BE2C (cell line): ENCODE measurements around the gene AAMDC.
"Not testable (repeated sequence)": the region's sequence is repeated elsewhere in the genome, so short reads cannot be mapped to it uniquely, and the experiment has no call there.

ENCODE experiments used
- DNase-seq: peaks from one replicate; pipeline ENCODE4 v3.0.0-alpha.2; 2020
- H3K27me3 ChIP-seq: fragments of 250-450 bp; sonication (Bioruptor Pico); 2 replicates; pipeline ENCODE4 v1.5.1; 2020; ENCODE audit warnings: mild to moderate bottlenecking
- H3K36me3 ChIP-seq: fragments of 250-450 bp; sonication (Bioruptor Pico); 2 replicates; pipeline ENCODE4 v1.5.1; 2020; ENCODE audit warnings: mild to moderate bottlenecking
- H3K4me1 ChIP-seq: fragments of 250-450 bp; sonication (Bioruptor Pico); 2 replicates; pipeline ENCODE4 v1.5.1; 2020
- H3K4me3 ChIP-seq: 2 replicates; pipeline ENCODE4 v1.5.1; 2011; ENCODE audit warnings: low read depth, low read length
- H3K9me3 ChIP-seq: fragments of 250-450 bp; sonication (Bioruptor Pico); 2 replicates; pipeline ENCODE4 v1.5.1; 2020
- TF ChIP-seq, protein P1 (sequence below): IDR thresholded peaks from 2 replicates; pipeline ENCODE4 v1.5.1; 2012; ENCODE audit warnings: mild to moderate bottlenecking, low read depth, low read length

Gene AAMDC

GRCh38 chr11:77854838-77855237 is 33.9 kb downstream of the AAMDC start:
- H3K4me3 ChIP-seq, result no peak overlapping the region
- peaks cover 12% of the 10 kb centered on the region; the same call in 1 of the 2 replicates for H3K36me3 ChIP-seq
- TF ChIP-seq, protein P1, sequence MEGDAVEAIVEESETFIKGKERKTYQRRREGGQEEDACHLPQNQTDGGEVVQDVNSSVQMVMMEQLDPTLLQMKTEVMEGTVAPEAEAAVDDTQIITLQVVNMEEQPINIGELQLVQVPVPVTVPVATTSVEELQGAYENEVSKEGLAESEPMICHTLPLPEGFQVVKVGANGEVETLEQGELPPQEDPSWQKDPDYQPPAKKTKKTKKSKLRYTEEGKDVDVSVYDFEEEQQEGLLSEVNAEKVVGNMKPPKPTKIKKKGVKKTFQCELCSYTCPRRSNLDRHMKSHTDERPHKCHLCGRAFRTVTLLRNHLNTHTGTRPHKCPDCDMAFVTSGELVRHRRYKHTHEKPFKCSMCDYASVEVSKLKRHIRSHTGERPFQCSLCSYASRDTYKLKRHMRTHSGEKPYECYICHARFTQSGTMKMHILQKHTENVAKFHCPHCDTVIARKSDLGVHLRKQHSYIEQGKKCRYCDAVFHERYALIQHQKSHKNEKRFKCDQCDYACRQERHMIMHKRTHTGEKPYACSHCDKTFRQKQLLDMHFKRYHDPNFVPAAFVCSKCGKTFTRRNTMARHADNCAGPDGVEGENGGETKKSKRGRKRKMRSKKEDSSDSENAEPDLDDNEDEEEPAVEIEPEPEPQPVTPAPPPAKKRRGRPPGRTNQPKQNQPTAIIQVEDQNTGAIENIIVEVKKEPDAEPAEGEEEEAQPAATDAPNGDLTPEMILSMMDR, result no peak
- no peaks in the 10 kb centered on the region for H3K27me3 ChIP-seq
- no peak for DNase-seq
- H3K4me1 ChIP-seq, result no peaks in the 10 kb centered on the region
- H3K9me3 ChIP-seq, result peaks cover 6% of the 10 kb centered on the region; the same call in 1 of the 2 replicates

DNA sequence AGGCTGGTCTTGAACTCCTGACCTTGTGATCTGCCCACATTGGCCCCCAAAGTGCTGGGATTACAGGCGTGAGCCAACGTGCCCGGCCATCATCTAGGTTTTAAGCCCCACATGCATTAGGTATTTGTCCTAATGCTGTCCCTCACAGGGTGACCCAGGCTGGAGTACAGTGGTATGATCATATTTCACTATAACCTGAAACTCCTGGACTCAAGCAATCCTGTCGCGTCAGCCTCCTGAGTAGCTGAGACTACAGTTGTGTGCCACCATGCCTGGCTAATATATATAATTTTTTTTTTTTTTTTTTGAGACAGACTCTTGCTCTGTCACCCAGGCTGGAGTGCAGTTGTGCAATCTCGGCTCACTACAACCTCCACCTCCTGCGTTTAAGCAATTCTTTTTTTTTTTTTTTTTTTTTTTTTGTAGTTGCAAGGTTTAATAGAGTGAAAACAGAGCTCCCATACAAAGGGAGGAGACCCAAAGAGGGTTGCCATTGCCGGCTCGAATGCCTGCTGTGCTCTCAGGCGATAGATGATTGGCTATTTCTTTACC is 37.0 kb downstream of the AAMDC start:
- H3K36me3 ChIP-seq, result peaks cover 12% of the 10 kb centered on the region; the same call in 1 of the 2 replicates
- DNase-seq, H3K4me1 ChIP-seq, H3K4me3 ChIP-seq, H3K9me3 ChIP-seq, H3K27me3 ChIP-seq: not testable (repeated sequence)

DNA sequence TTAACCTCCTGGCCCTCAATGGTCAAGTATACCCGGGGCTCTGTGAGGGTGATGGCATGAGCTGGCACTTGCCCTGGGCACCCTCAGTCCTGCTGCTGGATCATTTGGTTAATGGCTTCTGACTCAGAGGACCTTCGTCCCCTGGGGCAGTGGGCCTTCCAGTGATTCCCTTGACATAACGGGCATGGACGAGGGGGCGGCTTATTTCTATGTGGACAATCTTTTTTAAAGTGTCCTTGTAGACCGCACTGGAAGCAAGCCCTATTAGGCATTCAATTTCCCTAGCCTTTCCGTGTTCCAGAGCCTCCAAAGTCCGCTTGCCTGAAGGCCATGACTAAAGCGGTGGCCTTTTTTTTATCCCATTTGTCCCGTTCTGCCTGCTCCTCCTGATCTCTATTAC is 40.5 kb downstream of the AAMDC start:
- not testable (repeated sequence) for H3K9me3 ChIP-seq, H3K4me3 ChIP-seq, H3K4me1 ChIP-seq, DNase-seq, H3K36me3 ChIP-seq, H3K27me3 ChIP-seq

DNA sequence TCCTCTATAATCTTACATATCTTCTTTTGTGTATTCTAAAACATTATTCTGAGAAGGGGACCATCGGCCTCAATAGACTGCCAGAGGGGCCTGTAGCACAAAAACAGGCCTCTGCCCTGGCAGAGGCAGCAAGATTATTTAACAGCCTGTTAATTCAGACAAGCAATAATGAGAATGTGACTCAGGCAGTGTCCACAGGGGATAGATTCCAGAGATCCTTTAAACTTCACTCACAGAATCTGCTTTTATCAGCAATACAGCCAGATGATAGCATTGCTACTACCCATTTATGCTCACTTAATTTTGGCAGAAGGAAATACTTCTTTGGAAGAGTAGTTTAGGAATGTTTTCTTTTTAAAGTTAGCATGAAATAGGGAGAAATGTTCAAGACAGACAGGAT is 44.9 kb downstream of the AAMDC start:
- TF ChIP-seq, protein P1, result no peak
- Histone ChIP-seq H3K4me3 (no peak overlapping the region), H3K36me3 (peaks cover 6% of the 10 kb centered on the region; the same call in 1 of the 2 replicates), H3K4me1 (peaks cover 4% of the 10 kb centered on the region), H3K9me3 (no peaks in the 10 kb centered on the region), H3K27me3 (no peaks in the 10 kb centered on the region)
- DNase-seq, result peak; percentile 39

- no peak for DNase-seq
- peaks cover 7% of the 10 kb centered on the region for H3K36me3 ChIP-seq
- peaks cover 4% of the 10 kb centered on the region for H3K4me1 ChIP-seq
- TF ChIP-seq, protein P1, result no peak
- H3K4me3 ChIP-seq, result no peak overlapping the region
- no peaks in the 10 kb centered on the region for H3K27me3 ChIP-seq
- H3K9me3 ChIP-seq, result no peaks in the 10 kb centered on the region
Observed at GRCh38 chr11:77866336-77866735, 45.4 kb downstream of the AAMDC start.

DNA sequence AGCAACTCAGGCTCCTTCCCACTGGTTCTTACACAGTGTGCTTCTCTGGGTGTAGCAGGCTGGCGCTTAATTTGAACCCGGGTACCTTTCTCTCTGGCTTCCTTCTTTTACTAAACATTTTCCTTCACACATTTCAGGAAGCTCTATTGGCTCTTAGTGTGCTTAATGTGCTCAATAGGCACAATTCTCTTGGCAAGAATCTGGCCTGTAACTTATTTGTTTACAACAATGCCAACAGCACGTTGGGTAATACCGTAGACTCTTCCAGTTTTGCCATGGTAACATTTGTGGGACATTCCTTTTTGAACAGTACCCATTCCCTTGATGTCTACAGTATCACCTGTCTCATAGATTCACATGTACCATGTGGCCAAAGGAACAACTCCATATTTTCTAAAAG is 47.8 kb downstream of the AAMDC start:
- peaks cover 4% of the 10 kb centered on the region for H3K4me1 ChIP-seq
- no peaks in the 10 kb centered on the region for H3K9me3 ChIP-seq
- H3K4me3 ChIP-seq, result no peak overlapping the region
- H3K27me3 ChIP-seq, result no peaks in the 10 kb centered on the region
- peaks cover 12% of the 10 kb centered on the region for H3K36me3 ChIP-seq
- TF ChIP-seq, protein P1, result no peak
- no peak for DNase-seq

DNA sequence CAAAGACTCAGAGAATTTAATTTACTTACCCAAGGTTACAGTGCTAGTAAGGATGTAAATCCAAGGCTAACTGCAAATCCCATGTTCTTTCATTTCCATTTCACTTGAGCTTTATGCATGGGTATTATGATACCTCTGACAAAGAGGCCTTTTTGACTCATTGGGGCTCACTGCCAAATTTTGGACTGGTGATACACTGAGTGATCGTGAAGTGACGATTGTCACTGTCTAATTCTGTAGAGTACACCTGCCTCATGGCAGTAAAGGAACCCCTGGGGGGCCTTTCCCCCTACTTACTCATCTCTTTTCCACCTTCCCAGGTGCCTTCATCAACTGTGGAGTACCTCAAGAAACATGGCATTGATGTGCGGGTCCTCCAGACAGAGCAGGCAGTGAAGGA is 50.9 kb downstream of the AAMDC start:
- no peak overlapping the region for H3K4me3 ChIP-seq
- no peaks in the 10 kb centered on the region for H3K9me3 ChIP-seq
- H3K4me1 ChIP-seq, result no peaks in the 10 kb centered on the region
- DNase-seq, result no peak
- no peaks in the 10 kb centered on the region for H3K27me3 ChIP-seq
- H3K36me3 ChIP-seq, result peaks cover 12% of the 10 kb centered on the region
- TF ChIP-seq, protein P1, result no peak
